HFF-Myc (cell line): Measurements from ENCODE around the gene GLMP.
A peak's percentile ranks its signal among the peaks of the same experiment; 100 is the strongest.

Experiments used
- DNase-seq: peaks from one replicate; pipeline ENCODE4 v3.0.0-alpha.2; 2011; ENCODE audit warnings: low read depth; ENCODE audit errors: extremely low read depth
- H3K4me3 ChIP-seq: replicated peaks from 2 replicates; pipeline ENCODE4 v1.5.1; 2011; ENCODE audit warnings: low read depth, mild to moderate bottlenecking, control low read depth, low read length
- CTCF ChIP-seq: IDR thresholded peaks from 2 replicates; pipeline ENCODE4 v1.5.1; 2012; ENCODE audit warnings: mild to moderate bottlenecking, low read depth, low read length, control low read depth; ENCODE audit errors: missing control alignments

GLMP gene

GRCh38 chr1:156246781-156247459 is 48.6 kb downstream of the GLMP start:
- no peak for TF ChIP-seq CTCF
- H3K4me3 ChIP-seq = no peak overlapping the region
- no peak for DNase-seq

GRCh38 chr1:156246241-156246780 is 49.2 kb downstream of the GLMP start:
- no peak for TF ChIP-seq CTCF
- H3K4me3 ChIP-seq = no peak overlapping the region

GRCh38 chr1:156245451-156246232 is 49.8 kb downstream of the GLMP start:
- peak overlapping the region; percentile 27 for H3K4me3 ChIP-seq
- no peak for DNase-seq
- no peak for TF ChIP-seq CTCF

More at GRCh38 chr1:156246241-156246780, 49.2 kb downstream of the GLMP start:
- DNase-seq = no peak

GRCh38 chr1:156244712-156245111 is 50.8 kb downstream of the GLMP start:
- DNase-seq = no peak
- H3K4me3 ChIP-seq = no peak overlapping the region
- no peak for TF ChIP-seq CTCF

- no peak for DNase-seq
- no peak overlapping the region for H3K4me3 ChIP-seq
- no peak for TF ChIP-seq CTCF
These were observed 51.4 kb downstream of the GLMP start for GRCh38 chr1:156244126-156244525.

- no peak for TF ChIP-seq CTCF
- DNase-seq = no peak
- H3K4me3 ChIP-seq = no peak overlapping the region
These were observed 52.7 kb downstream of the GLMP start for GRCh38 chr1:156242738-156243137.
